ENCODE data around the gene KRT10. TPM values are rescaled to one million over a fixed set of nuclear protein-coding genes. Genes with fewer than 3 reads are reported as not detected.

The KRT10 gene
- polyA plus RNA-seq, 2 of the 4 experiments (the other 2 are of a cell fraction), result 59.8 to 96.2 TPM

GRCh38 chr17:40852364-40852763 lies 29.9 kb upstream of the KRT10 start:
- POLR2A ChIA-PET, result interaction anchor here (0.6 kb wide), 1 partner anchor 34 kb away, joined by 6 read pairs; no protein-coding TSS in a partner anchor
- H3K27ac ChIP-seq, result peak overlapping the region; percentile 42 to 73; a peak in 5 of 6 replicates
- TF ChIP-seq CEBPB (IDR thresholded peaks at IDR 0.05), result no peak
- no peak for TF ChIP-seq NPAS2 (CRISPR knock-in tag; IDR thresholded peaks at IDR 0.05; ENCODE audit: borderline replicate concordance)
- no peak for TF ChIP-seq FOSB (CRISPR knock-in tag; IDR thresholded peaks at IDR 0.05)
- TF ChIP-seq CHD4 (IDR thresholded peaks at IDR 0.05; ENCODE audit: borderline replicate concordance), result no peak
- TF ChIP-seq PBX3 (IDR thresholded peaks at IDR 0.05), result no peak
- no peak for TF ChIP-seq HOXB13 (CRISPR knock-in tag; IDR thresholded peaks at IDR 0.05; ENCODE audit: low read depth)
- no peak for TF ChIP-seq NFE2L2 (conservative IDR thresholded peaks at IDR 0.05; ENCODE audit: low read length)
- no peak for TF ChIP-seq HEYL (CRISPR knock-in tag; IDR thresholded peaks at IDR 0.05)
- TF ChIP-seq ZSCAN20 (CRISPR knock-in tag; IDR thresholded peaks at IDR 0.05), result no peak
- TF ChIP-seq TP53 (CRISPR knock-in tag; IDR thresholded peaks at IDR 0.05), result no peak
- WGBS (ENCODE audit: missing lambda C conversion rate), result 34% methylated on average over 1 of the region's 1 CpG
- FAIRE-seq (peak; percentile 56), ATAC-seq (no peak), DNase-seq (ENCODE audit: low read depth in 1 of 2, low spot score in 1 of 2) (no peak)
- H3K4me3 ChIP-seq, result no peak overlapping the region
- peak overlapping the region; percentile 6; the same call in 2 of the 3 replicates for H3K4me2 ChIP-seq
- H3K9me3 ChIP-seq, result no peaks in the 10 kb centered on the region
- peaks cover 67% of the 10 kb centered on the region for H3K4me1 ChIP-seq
- CTCF ChIA-PET, result interaction anchor here (1.0 to 21.2 kb wide), 8 partner anchors 48 to 810 kb away, joined by 3 to 418 read pairs (median 10); no protein-coding TSS in a partner anchor

- peak overlapping the region; percentile 72 for H3K4me2 ChIP-seq
- H3K4me1 ChIP-seq, result peaks cover 68% of the 10 kb centered on the region
- 17% methylated on average over 3 of the region's 3 CpGs for WGBS (ENCODE audit: missing lambda C conversion rate)
- DNase-seq (ENCODE audit: low read depth in 1 of 2, low spot score in 1 of 2), result peak in 1 of 2 experiments; percentile 78
- ChIA-PET CTCF (interaction anchor here (0.9 to 21.2 kb wide), 4 partner anchors 231 to 812 kb away, joined by 3 to 418 read pairs (median 18); no protein-coding TSS in a partner anchor), POLR2A (interaction anchor here (1.5 kb wide), 1 partner anchor 31 kb away, joined by 4 read pairs; no protein-coding TSS in a partner anchor)
- peak in 1 of 2 experiments; percentile 56; a peak in 3 of 6 replicates for ATAC-seq
- no peaks in the 10 kb centered on the region for H3K9me3 ChIP-seq
- H3K4me3 ChIP-seq, result peak overlapping the region; percentile 6; the same call in 1 of the 3 replicates
- H3K27ac ChIP-seq, result peak overlapping the region; percentile 66 to 75
- FAIRE-seq, result peak; percentile 90
- TF ChIP-seq KDM1A (IDR thresholded peaks at IDR 0.05; ENCODE audit: low read depth), result no peak
- TF ChIP-seq PHF8 (IDR thresholded peaks at IDR 0.05; ENCODE audit: borderline replicate concordance, low read depth), result no peak
- no peak for TF ChIP-seq CHD4 (IDR thresholded peaks at IDR 0.05; ENCODE audit: borderline replicate concordance)
- TF ChIP-seq TFCP2L1 (CRISPR knock-in tag; IDR thresholded peaks at IDR 0.05), result no peak
- no peak for TF ChIP-seq HMGXB4 (CRISPR knock-in tag; IDR thresholded peaks at IDR 0.05; ENCODE audit: borderline replicate concordance)
- TF ChIP-seq FOXS1 (CRISPR knock-in tag; IDR thresholded peaks at IDR 0.05), result no peak
- no peak for TF ChIP-seq PBX3 (IDR thresholded peaks at IDR 0.05)
- TF ChIP-seq POLR2A (IDR thresholded peaks at IDR 0.05; ENCODE audit: low read length), result no peak
- TF ChIP-seq FOSL2 (IDR thresholded peaks at IDR 0.05), result peak; percentile 79
- peak; percentile 92 for TF ChIP-seq FOSL2 (CRISPR knock-in tag; IDR thresholded peaks at IDR 0.05)
- TF ChIP-seq, protein P1, sequence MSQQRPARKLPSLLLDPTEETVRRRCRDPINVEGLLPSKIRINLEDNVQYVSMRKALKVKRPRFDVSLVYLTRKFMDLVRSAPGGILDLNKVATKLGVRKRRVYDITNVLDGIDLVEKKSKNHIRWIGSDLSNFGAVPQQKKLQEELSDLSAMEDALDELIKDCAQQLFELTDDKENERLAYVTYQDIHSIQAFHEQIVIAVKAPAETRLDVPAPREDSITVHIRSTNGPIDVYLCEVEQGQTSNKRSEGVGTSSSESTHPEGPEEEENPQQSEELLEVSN (IDR thresholded peaks at IDR 0.05; ENCODE audit: borderline replicate concordance, low read depth), result no peak
- TF ChIP-seq HOXA7 (CRISPR knock-in tag; IDR thresholded peaks at IDR 0.05), result no peak
- TF ChIP-seq ZC3H11A (IDR thresholded peaks at IDR 0.05), result no peak
- TF ChIP-seq, protein P2, sequence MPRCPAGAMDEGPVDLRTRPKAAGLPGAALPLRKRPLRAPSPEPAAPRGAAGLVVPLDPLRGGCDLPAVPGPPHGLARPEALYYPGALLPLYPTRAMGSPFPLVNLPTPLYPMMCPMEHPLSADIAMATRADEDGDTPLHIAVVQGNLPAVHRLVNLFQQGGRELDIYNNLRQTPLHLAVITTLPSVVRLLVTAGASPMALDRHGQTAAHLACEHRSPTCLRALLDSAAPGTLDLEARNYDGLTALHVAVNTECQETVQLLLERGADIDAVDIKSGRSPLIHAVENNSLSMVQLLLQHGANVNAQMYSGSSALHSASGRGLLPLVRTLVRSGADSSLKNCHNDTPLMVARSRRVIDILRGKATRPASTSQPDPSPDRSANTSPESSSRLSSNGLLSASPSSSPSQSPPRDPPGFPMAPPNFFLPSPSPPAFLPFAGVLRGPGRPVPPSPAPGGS (IDR thresholded peaks at IDR 0.05), result peak; percentile 24; the same call in 1 of the 3 replicates
- TF ChIP-seq EP300 (IDR thresholded peaks at IDR 0.05), result peak in 1 of 2 experiments; percentile 57; a peak in 1 of 5 replicates
- no peak for TF ChIP-seq SMC3 (IDR thresholded peaks at IDR 0.05)
- TF ChIP-seq CHD2 (IDR thresholded peaks at IDR 0.05; ENCODE audit: low read length, partially characterized antibody), result no peak
- TF ChIP-seq BHLHE40 (IDR thresholded peaks at IDR 0.05; ENCODE audit: low read depth, low read length), result no peak
- TF ChIP-seq NFE2L2 (conservative IDR thresholded peaks at IDR 0.05; ENCODE audit: low read length), result no peak
- TF ChIP-seq EHF (CRISPR knock-in tag; IDR thresholded peaks at IDR 0.05), result no peak
- no peak for TF ChIP-seq ESRRA (IDR thresholded peaks at IDR 0.05; ENCODE audit: borderline replicate concordance, low read length)
- no peak for TF ChIP-seq TP53 (CRISPR knock-in tag; IDR thresholded peaks at IDR 0.05)
- TF ChIP-seq RNF2 (IDR thresholded peaks at IDR 0.05; ENCODE audit: borderline replicate concordance, low read depth), result no peak
- no peak for TF ChIP-seq RFX5 (IDR thresholded peaks at IDR 0.05)
- no peak for TF ChIP-seq POLR2AphosphoS2 (conservative IDR thresholded peaks at IDR 0.05; ENCODE audit: low read length)
- TF ChIP-seq CBX8 (IDR thresholded peaks at IDR 0.05), result no peak
- TF ChIP-seq SREBF2 (IDR thresholded peaks at IDR 0.05), result no peak
Observed at GRCh38 chr17:40850293-40850972, 28.0 kb upstream of the KRT10 start.
